ENCODE results near the gene CIB2. TPM values are rescaled to one million over a fixed set of nuclear protein-coding genes. Genes with fewer than 3 reads are reported as not detected.
A peak's percentile ranks its signal among the peaks of the same experiment; 100 is the strongest.

CIB2 gene
- total and polyA plus RNA-seq, 3 donors from 2014 or later: 24.9 to 43.6 (median 34.3) TPM

GRCh38 chr15:78072080-78072892 is 59.0 kb downstream of the CIB2 start:
- WGBS, 2 donors: 37 to 50% methylated on average over 9 of the region's 9 CpGs
- Histone ChIP-seq H3K4me1 (peaks cover 43% of the 10 kb centered on the region), H3K9me3 (no peaks in the 10 kb centered on the region), H3K27ac (peak overlapping the region; percentile 18 to 68), H3K4me3 (no peak overlapping the region), H3K27me3 (no peaks in the 10 kb centered on the region), H3K36me3 (ENCODE audit: low read depth, missing control alignments) (no peaks in the 10 kb centered on the region)
- TF ChIP-seq CTCF (IDR thresholded peaks at IDR 0.05): no peak
- TF ChIP-seq POLR2A (IDR thresholded peaks at IDR 0.05): no peak
- DNase-seq: peak; percentile 69
- intact Hi-C loops (cut with DNase I; ENCODE audit: low total_unique reads): no loop called here

GRCh38 chr15:78071383-78071782 is 59.9 kb downstream of the CIB2 start:
- 72 to 90% methylated on average over 2 of the region's 2 CpGs for WGBS, 2 donors
- H3K9me3 ChIP-seq: no peaks in the 10 kb centered on the region
- intact Hi-C loops (cut with DNase I; ENCODE audit: low total_unique reads): no loop called here
- no peak for TF ChIP-seq POLR2A (IDR thresholded peaks at IDR 0.05)
- no peak for TF ChIP-seq CTCF (IDR thresholded peaks at IDR 0.05)
- H3K27me3 ChIP-seq: no peaks in the 10 kb centered on the region
- no peaks in the 10 kb centered on the region for H3K36me3 ChIP-seq (ENCODE audit: low read depth, missing control alignments)
- H3K4me3 ChIP-seq: no peak overlapping the region
- no peak overlapping the region for H3K27ac ChIP-seq
- H3K4me1 ChIP-seq: peaks cover 52% of the 10 kb centered on the region
- no peak for DNase-seq

GRCh38 chr15:78070049-78070700 is 61.1 kb downstream of the CIB2 start:
- TF ChIP-seq CTCF (IDR thresholded peaks at IDR 0.05) (no peak), POLR2A (IDR thresholded peaks at IDR 0.05) (no peak)
- Histone ChIP-seq H3K27me3 (no peaks in the 10 kb centered on the region), H3K4me1 (peaks cover 63% of the 10 kb centered on the region), H3K9me3 (no peaks in the 10 kb centered on the region), H3K36me3 (ENCODE audit: low read depth, missing control alignments) (no peaks in the 10 kb centered on the region), H3K4me3 (no peak overlapping the region), H3K27ac (peak overlapping the region in 1 of 2 donors; percentile 46)
- DNase-seq: no peak
- 73 to 81% methylated on average over 4 of the region's 4 CpGs for WGBS, 2 donors
- intact Hi-C loops (cut with DNase I; ENCODE audit: low total_unique reads): no loop called here

- Histone ChIP-seq H3K4me3 (no peak overlapping the region), H3K36me3 (ENCODE audit: low read depth, missing control alignments) (no peaks in the 10 kb centered on the region), H3K9me3 (no peaks in the 10 kb centered on the region), H3K27ac (peak overlapping the region in 1 of 2 donors; percentile 46), H3K4me1 (peaks cover 69% of the 10 kb centered on the region), H3K27me3 (no peaks in the 10 kb centered on the region)
- DNase-seq: no peak
- intact Hi-C loops (cut with DNase I; ENCODE audit: low total_unique reads): loop anchor here (10.0 kb wide), 1 partner anchor 65 kb away; no protein-coding TSS in a partner anchor
- 69 to 70% methylated on average over 5 of the region's 5 CpGs for WGBS, 2 donors
- no peak for TF ChIP-seq POLR2A (IDR thresholded peaks at IDR 0.05)
- no peak for TF ChIP-seq CTCF (IDR thresholded peaks at IDR 0.05)
Measured at GRCh38 chr15:78069462-78070029, 61.7 kb downstream of the CIB2 start.
